ENCODE data around the gene FTO. TPM values are rescaled to one million over a fixed set of nuclear protein-coding genes. Genes with fewer than 3 reads are reported as not detected.

The FTO gene
- total RNA-seq, 2 donors from 2014 or later: 55.4 to 57.4 TPM

GRCh38 chr16:54128629-54129234, 424.8 kb downstream of the FTO start:
- Mint-ChIP-seq H3K27me3 (peaks cover 3 to 21% of the 10 kb centered on the region in 2 donors), H3K9me3 (no peaks in the 10 kb centered on the region), H3K36me3 (no peaks in the 10 kb centered on the region), H3K4me3 (no peak overlapping the region), H3K27ac (no peak overlapping the region), H3K4me1 (ENCODE audit: low read depth in 2 of 2) (peaks cover 0 to 5% of the 10 kb centered on the region in 2 donors)
- ATAC-seq (no peak), DNase-seq (ENCODE audit: low spot score) (no peak)

- no peak overlapping the region for H3K4me3 Mint-ChIP-seq
- H3K27ac Mint-ChIP-seq: no peak overlapping the region
- peaks cover 3 to 24% of the 10 kb centered on the region in 2 donors for H3K27me3 Mint-ChIP-seq
- H3K36me3 Mint-ChIP-seq: no peaks in the 10 kb centered on the region
- peaks cover 0 to 5% of the 10 kb centered on the region in 2 donors for H3K4me1 Mint-ChIP-seq (ENCODE audit: low read depth in 2 of 2)
- DNase-seq (ENCODE audit: low spot score) (no peak), ATAC-seq (no peak)
- H3K9me3 Mint-ChIP-seq: no peaks in the 10 kb centered on the region
Measured at GRCh38 chr16:54129810-54130209, 425.9 kb downstream of the FTO start.

- Mint-ChIP-seq H3K4me3 (no peak overlapping the region), H3K4me1 (ENCODE audit: low read depth in 2 of 2) (no peaks in the 10 kb centered on the region), H3K36me3 (no peaks in the 10 kb centered on the region), H3K27me3 (peaks cover 10 to 41% of the 10 kb centered on the region in 2 donors), H3K27ac (no peak overlapping the region), H3K9me3 (no peaks in the 10 kb centered on the region)
- DNase-seq (ENCODE audit: low spot score) (no peak), ATAC-seq (no peak)
Measured at GRCh38 chr16:54135361-54136275, 431.7 kb downstream of the FTO start.

GRCh38 chr16:54136276-54136625, 432.3 kb downstream of the FTO start:
- DNase-seq (ENCODE audit: low spot score): no peak
- no peak overlapping the region for H3K4me3 Mint-ChIP-seq
- H3K36me3 Mint-ChIP-seq: no peaks in the 10 kb centered on the region
- peaks cover 6 to 40% of the 10 kb centered on the region in 2 donors for H3K27me3 Mint-ChIP-seq
- no peak overlapping the region for H3K27ac Mint-ChIP-seq
- ATAC-seq: no peak
- H3K9me3 Mint-ChIP-seq: no peaks in the 10 kb centered on the region
- no peaks in the 10 kb centered on the region for H3K4me1 Mint-ChIP-seq (ENCODE audit: low read depth in 2 of 2)

- peaks cover 15 to 45% of the 10 kb centered on the region in 2 donors for H3K27me3 Mint-ChIP-seq
- ATAC-seq (no peak), DNase-seq (ENCODE audit: low spot score) (no peak)
- no peak overlapping the region for H3K4me3 Mint-ChIP-seq
- no peaks in the 10 kb centered on the region for H3K36me3 Mint-ChIP-seq
- no peaks in the 10 kb centered on the region for H3K9me3 Mint-ChIP-seq
- no peak overlapping the region for H3K27ac Mint-ChIP-seq
- no peaks in the 10 kb centered on the region for H3K4me1 Mint-ChIP-seq (ENCODE audit: low read depth in 2 of 2)
Measured at GRCh38 chr16:54140057-54140787, 436.3 kb downstream of the FTO start.

- no peak overlapping the region for H3K4me3 Mint-ChIP-seq
- H3K27me3 Mint-ChIP-seq: peaks cover 13 to 45% of the 10 kb centered on the region in 2 donors
- ATAC-seq: no peak
- DNase-seq (ENCODE audit: low spot score): no peak
- no peaks in the 10 kb centered on the region for H3K4me1 Mint-ChIP-seq (ENCODE audit: low read depth in 2 of 2)
- no peaks in the 10 kb centered on the region for H3K36me3 Mint-ChIP-seq
- H3K27ac Mint-ChIP-seq: no peak overlapping the region
- H3K9me3 Mint-ChIP-seq: no peaks in the 10 kb centered on the region
Measured at GRCh38 chr16:54140788-54141136, 436.8 kb downstream of the FTO start.

- Mint-ChIP-seq H3K4me3 (no peak overlapping the region), H3K9me3 (no peaks in the 10 kb centered on the region), H3K27me3 (peaks cover 19 to 45% of the 10 kb centered on the region in 2 donors), H3K36me3 (no peaks in the 10 kb centered on the region), H3K4me1 (ENCODE audit: low read depth in 2 of 2) (no peaks in the 10 kb centered on the region), H3K27ac (no peak overlapping the region)
- DNase-seq (ENCODE audit: low spot score) (no peak), ATAC-seq (no peak)
Measured at GRCh38 chr16:54142787-54143186, 438.8 kb downstream of the FTO start.

- H3K36me3 Mint-ChIP-seq: no peaks in the 10 kb centered on the region
- peaks cover 18 to 45% of the 10 kb centered on the region in 2 donors for H3K27me3 Mint-ChIP-seq
- H3K4me3 Mint-ChIP-seq: no peak overlapping the region
- no peak overlapping the region for H3K27ac Mint-ChIP-seq
- H3K9me3 Mint-ChIP-seq: no peaks in the 10 kb centered on the region
- no peaks in the 10 kb centered on the region for H3K4me1 Mint-ChIP-seq (ENCODE audit: low read depth in 2 of 2)
- ATAC-seq (no peak), DNase-seq (ENCODE audit: low spot score) (no peak)
Measured at GRCh38 chr16:54143410-54143809, 439.5 kb downstream of the FTO start.

- no peak overlapping the region for H3K4me3 Mint-ChIP-seq
Measured at GRCh38 chr16:54143934-54144571, 440.1 kb downstream of the FTO start.

GRCh38 chr16:54144572-54144947, 440.6 kb downstream of the FTO start:
- H3K4me3 Mint-ChIP-seq: no peak overlapping the region
- no peak for ATAC-seq
- no peaks in the 10 kb centered on the region for H3K36me3 Mint-ChIP-seq
- no peaks in the 10 kb centered on the region for H3K9me3 Mint-ChIP-seq
- peaks cover 18 to 46% of the 10 kb centered on the region in 2 donors for H3K27me3 Mint-ChIP-seq
- H3K4me1 Mint-ChIP-seq (ENCODE audit: low read depth in 2 of 2): no peaks in the 10 kb centered on the region
- no peak for DNase-seq (ENCODE audit: low spot score)
- no peak overlapping the region for H3K27ac Mint-ChIP-seq

More at GRCh38 chr16:54143934-54144571, 440.1 kb downstream of the FTO start:
- H3K4me1 Mint-ChIP-seq (ENCODE audit: low read depth in 2 of 2): no peaks in the 10 kb centered on the region
- ATAC-seq (no peak), DNase-seq (ENCODE audit: low spot score) (no peak)
- no peak overlapping the region for H3K27ac Mint-ChIP-seq
- no peaks in the 10 kb centered on the region for H3K9me3 Mint-ChIP-seq
- peaks cover 18 to 46% of the 10 kb centered on the region in 2 donors for H3K27me3 Mint-ChIP-seq
- no peaks in the 10 kb centered on the region for H3K36me3 Mint-ChIP-seq

GRCh38 chr16:54145881-54146280, 441.9 kb downstream of the FTO start:
- DNase-seq (ENCODE audit: low spot score) (no peak), ATAC-seq (no peak)
- Mint-ChIP-seq H3K4me1 (ENCODE audit: low read depth in 2 of 2) (no peaks in the 10 kb centered on the region), H3K4me3 (no peak overlapping the region), H3K27me3 (peaks cover 21 to 58% of the 10 kb centered on the region in 2 donors), H3K36me3 (no peaks in the 10 kb centered on the region), H3K27ac (no peak overlapping the region), H3K9me3 (no peaks in the 10 kb centered on the region)

- Mint-ChIP-seq H3K36me3 (no peaks in the 10 kb centered on the region), H3K4me1 (ENCODE audit: low read depth in 2 of 2) (no peaks in the 10 kb centered on the region), H3K27ac (no peak overlapping the region), H3K9me3 (no peaks in the 10 kb centered on the region), H3K4me3 (no peak overlapping the region), H3K27me3 (peaks cover 20 to 36% of the 10 kb centered on the region in 2 donors)
- DNase-seq (ENCODE audit: low spot score) (no peak), ATAC-seq (no peak)
Measured at GRCh38 chr16:54148974-54149373, 445.0 kb downstream of the FTO start.

GRCh38 chr16:54150861-54151260, 446.9 kb downstream of the FTO start:
- Mint-ChIP-seq H3K4me1 (ENCODE audit: low read depth in 2 of 2) (no peaks in the 10 kb centered on the region), H3K4me3 (no peak overlapping the region), H3K9me3 (peaks cover under 1% of the 10 kb centered on the region), H3K27ac (no peak overlapping the region), H3K36me3 (no peaks in the 10 kb centered on the region), H3K27me3 (peaks cover 22 to 36% of the 10 kb centered on the region in 2 donors)
- no peak for DNase-seq (ENCODE audit: low spot score)
- no peak for ATAC-seq

All from natural killer cell treated with Interleukin-12 subunit alpha and Interleukin-12 subunit beta and Interleukin-15 and Interleukin-18, amount 100 ng/mL, for 72 hours (primary cell).